ENCODE data around the gene ATP13A5.

The ATP13A5 gene

GRCh38 chr3:193271101-193271840, 107.3 kb downstream of the ATP13A5 start:
- no peak overlapping the region for H3K4me3 ChIP-seq (ENCODE audit: low read depth, low read length)
- DNase-seq (ENCODE audit: low read depth) = no peak

GRCh38 chr3:193270451-193270850, 108.1 kb downstream of the ATP13A5 start:
- H3K4me3 ChIP-seq (ENCODE audit: low read depth, low read length) = no peak overlapping the region
- no peak for DNase-seq (ENCODE audit: low read depth)

- DNase-seq (ENCODE audit: low read depth) = no peak
- no peak overlapping the region for H3K4me3 ChIP-seq (ENCODE audit: low read depth, low read length)
Observed at GRCh38 chr3:193269343-193270028, 109.1 kb downstream of the ATP13A5 start.

DNA sequence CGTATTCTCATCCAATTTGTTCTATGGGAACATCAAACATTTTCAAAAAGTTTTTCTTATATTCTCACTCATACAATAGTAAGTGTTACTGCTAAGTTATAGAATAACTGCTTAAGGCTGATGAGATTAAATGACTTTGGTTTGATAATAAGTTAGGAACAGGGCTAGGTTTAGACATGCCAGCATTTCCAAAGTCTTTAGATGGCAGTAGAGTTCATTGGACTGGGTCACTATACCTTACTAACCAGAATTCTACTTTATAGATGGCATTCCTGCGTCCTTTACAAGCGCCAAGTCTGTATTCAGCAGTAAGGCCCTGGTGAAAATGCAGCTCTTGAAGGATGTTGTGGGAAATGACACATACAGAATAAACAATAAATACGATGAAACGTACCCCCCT, 115.8 kb downstream of the ATP13A5 start:
- no peak overlapping the region for H3K4me3 ChIP-seq (ENCODE audit: low read depth, low read length)
- DNase-seq (ENCODE audit: low read depth) = no peak

DNA sequence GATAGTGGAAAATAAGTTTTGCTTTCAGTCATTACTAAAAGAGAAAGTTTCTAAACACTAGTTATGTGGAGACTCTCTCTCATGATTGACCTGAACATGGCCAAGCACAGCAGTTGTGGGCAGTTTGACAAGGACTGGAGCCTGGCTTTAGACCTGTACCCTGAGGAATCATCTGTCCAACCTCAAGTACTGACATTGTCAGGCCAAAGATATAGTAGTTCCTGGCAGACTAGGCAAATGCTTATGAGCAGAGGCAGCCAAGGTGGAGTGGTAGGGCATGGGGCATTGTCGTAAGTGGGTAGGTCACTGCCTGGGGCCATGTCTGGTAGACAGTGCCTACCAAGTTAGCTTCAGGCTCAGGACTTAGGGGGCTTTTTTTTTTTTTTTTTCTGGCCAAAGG, 116.6 kb downstream of the ATP13A5 start:
- DNase-seq (ENCODE audit: low read depth) = no peak
- H3K4me3 ChIP-seq (ENCODE audit: low read depth, low read length) = no peak overlapping the region

DNA sequence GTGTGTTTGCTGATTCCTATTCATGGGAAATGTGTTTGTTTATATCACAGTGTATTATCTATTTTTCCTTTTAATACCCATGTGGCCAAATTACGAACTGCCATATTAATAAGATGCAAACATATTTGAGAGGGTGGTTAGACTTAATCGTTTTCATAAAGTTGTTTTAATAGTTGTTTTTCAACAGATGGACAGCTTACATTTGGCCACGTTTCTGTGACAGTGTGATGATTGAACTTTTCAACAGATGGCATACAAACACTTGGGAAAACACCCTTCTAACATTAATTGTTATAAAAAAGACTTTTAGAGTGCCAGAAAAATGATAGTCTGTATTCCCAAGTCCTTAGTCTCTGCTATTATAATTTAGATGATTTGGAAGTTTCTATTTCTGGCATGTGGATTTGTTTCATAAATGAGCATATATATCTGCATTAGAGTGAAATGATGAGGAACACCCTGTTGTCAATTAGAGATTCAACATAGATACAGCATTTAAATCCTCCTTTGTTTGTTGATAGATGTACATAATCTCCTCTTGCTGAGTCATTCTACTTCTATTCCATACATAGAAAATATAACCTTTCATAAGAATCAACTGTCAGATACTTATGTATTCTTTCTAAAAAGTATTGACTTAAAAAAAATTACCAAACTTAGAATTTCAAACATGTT, 124.4 kb downstream of the ATP13A5 start:
- H3K4me3 ChIP-seq (ENCODE audit: low read depth, low read length) = no peak overlapping the region
- no peak for DNase-seq (ENCODE audit: low read depth)

- no peak overlapping the region for H3K4me3 ChIP-seq (ENCODE audit: low read depth, low read length)
- no peak for DNase-seq (ENCODE audit: low read depth)
Observed at GRCh38 chr3:193250492-193250891, 128.1 kb downstream of the ATP13A5 start.

- no peak for DNase-seq (ENCODE audit: low read depth)
- H3K4me3 ChIP-seq (ENCODE audit: low read depth, low read length) = no peak overlapping the region
Observed at GRCh38 chr3:193248848-193249468, 129.6 kb downstream of the ATP13A5 start.

GRCh38 chr3:193243571-193243970, 135.0 kb downstream of the ATP13A5 start:
- no peak for DNase-seq (ENCODE audit: low read depth)
- no peak overlapping the region for H3K4me3 ChIP-seq (ENCODE audit: low read depth, low read length)

DNA sequence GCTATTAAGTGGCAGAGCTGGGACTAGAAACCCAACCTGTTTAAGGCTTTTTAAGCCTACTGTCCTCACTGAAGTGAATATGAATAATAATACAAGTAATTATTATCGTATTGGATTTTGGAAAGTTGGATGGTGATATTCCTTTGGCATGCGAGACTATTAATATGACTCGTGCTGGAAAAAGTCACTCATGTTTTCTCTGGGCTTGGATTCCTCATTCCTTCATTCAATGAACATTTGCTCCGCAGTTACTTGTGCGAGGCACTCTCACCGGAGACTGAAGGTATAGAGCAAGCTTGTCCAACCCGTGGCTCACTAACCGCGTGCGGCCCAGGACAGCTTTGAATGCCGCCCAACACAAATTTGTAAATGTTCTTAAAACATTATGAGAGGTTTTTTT, 136.8 kb downstream of the ATP13A5 start:
- peak overlapping the region; percentile 52 for H3K4me3 ChIP-seq (ENCODE audit: low read depth, low read length)
- DNase-seq (ENCODE audit: low read depth) = no peak

DNA sequence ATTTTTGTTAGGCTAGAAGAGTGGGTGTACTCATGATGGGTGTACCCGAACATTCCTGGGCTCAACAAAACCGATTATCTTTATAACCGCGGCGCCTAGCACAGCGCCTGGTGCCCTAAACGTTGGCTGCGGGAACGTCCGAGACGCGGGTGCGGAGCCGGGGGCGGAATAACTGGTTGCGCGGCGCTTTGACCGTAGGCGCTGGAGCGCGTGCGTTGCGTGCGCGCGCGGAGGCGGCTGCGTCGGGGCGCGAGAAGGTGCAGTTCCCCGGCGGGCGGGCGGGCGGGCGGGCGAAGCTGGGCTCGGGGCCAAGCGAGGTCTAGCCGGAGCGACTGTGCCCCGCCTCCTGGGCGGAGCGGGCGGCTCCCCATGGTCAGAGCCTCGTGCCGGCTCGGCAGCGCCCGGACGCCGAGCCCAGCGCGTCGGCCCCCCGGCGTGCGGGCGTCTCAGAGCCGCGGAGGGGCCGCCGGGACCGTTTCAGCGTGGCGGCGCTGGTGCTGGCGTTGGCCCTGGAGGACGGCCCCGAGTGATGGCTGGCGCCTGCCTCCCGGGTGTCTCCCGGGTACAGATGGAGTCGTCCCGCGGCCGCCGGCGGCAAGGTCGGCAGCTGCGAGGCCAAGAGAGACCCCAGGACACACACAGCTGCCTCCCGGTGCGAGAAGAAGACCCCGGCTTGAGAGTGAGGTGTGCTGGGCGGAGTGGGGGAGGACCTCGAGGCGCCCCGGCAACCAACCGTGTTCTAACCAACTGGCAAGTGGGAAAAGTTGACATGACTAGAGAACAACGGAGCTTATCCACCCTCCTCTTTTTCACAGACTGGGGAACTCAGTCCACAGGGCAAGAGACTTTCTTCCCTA, 137.5 kb downstream of the ATP13A5 start, which contains the start of gene PLAAT1:
TSS of gene PLAAT1 (plus strand) at position 373 of the 857 bp plus-strand sequence. CDS start 14,429 bp downstream, outside the sequence.
- H3K4me3 ChIP-seq (ENCODE audit: low read depth, low read length) = peak within 1 kb of the TSS; percentile 52
- DNase-seq (ENCODE audit: low read depth) = peak; percentile 7

DNA sequence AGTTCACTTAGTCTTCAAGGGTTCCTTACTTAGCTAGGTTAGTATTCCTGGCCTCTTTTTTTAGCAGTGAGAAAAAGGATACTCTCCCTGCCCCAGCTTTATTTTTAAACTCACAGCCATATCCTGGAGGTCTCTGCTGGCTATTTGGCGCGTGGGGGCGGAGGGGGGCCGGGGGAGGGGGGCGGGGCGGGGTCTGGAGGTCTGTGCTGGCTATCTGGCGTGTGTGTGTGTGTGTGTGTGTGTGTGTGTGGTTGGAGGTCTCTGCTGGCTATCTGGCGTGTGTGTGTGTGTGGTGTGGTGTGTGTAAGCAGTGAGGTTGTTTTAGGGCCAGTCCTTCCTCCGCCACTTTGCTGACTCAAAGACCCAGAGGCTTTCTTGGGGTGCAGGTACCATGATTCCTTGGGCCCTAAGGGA, 138.1 kb downstream of the ATP13A5 start:
- H3K4me3 ChIP-seq (ENCODE audit: low read depth, low read length) = peak overlapping the region; percentile 52
- no peak for DNase-seq (ENCODE audit: low read depth)

- DNase-seq (ENCODE audit: low read depth) = no peak
- no peak overlapping the region for H3K4me3 ChIP-seq (ENCODE audit: low read depth, low read length)
Observed at GRCh38 chr3:193237030-193237429, 141.5 kb downstream of the ATP13A5 start.

GRCh38 chr3:193236599-193236998, 142.0 kb downstream of the ATP13A5 start:
- no peak overlapping the region for H3K4me3 ChIP-seq (ENCODE audit: low read depth, low read length)
- no peak for DNase-seq (ENCODE audit: low read depth)

- no peak for DNase-seq (ENCODE audit: low read depth)
- H3K4me3 ChIP-seq (ENCODE audit: low read depth, low read length) = no peak overlapping the region
Observed at GRCh38 chr3:193231201-193231600, 147.4 kb downstream of the ATP13A5 start.

- DNase-seq (ENCODE audit: low read depth) = no peak
Observed at GRCh38 chr3:193230610-193231009, 147.9 kb downstream of the ATP13A5 start.

DNA sequence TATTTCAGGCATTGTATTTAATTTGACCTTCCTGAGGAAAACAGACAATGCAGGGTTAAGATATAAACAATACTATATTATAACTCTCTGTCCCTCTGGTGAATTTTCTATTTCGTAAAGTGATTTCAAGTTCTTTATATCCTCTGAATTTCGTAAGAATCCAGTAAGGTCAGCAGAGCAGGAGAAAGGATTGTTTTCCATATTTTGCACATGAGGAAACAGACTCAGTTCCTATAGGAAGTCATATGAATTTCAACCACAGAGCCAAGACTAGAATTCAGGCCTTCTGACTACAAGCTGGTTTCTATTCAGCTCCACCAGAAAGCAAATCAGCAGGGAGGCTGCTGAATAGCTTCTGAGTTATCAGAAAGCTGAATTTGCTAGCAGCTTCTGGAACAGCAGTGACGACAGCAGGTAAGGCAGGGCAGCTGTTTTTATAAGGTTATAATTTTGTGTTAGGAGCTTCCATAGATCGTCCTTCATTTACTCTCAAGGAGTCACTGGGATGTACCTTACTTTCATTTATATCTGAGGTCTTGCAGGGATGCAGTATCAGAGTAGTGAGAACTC, 148.6 kb downstream of the ATP13A5 start:
- DNase-seq (ENCODE audit: low read depth) = no peak

More at GRCh38 chr3:193230610-193231009, 147.9 kb downstream of the ATP13A5 start:
- no peak overlapping the region for H3K4me3 ChIP-seq (ENCODE audit: low read depth, low read length)

GRCh38 chr3:193228206-193228605, 150.3 kb downstream of the ATP13A5 start:
- no peak for DNase-seq (ENCODE audit: low read depth)
- H3K4me3 ChIP-seq (ENCODE audit: low read depth, low read length) = no peak overlapping the region

More for the DNA sequence above, 148.6 kb downstream of the ATP13A5 start:
- H3K4me3 ChIP-seq (ENCODE audit: low read depth, low read length) = no peak overlapping the region

Data from skeletal muscle cell (primary cell).